DND-41 (cell line): Measurements from ENCODE around the gene NANOS3.

Source experiments
- ATAC-seq: fragments of 200-7000 bp; cut with Tn5 transposase; 3 replicates; pipeline ENCODE4 v1.9.1; 2021; ENCODE audit warnings: low read depth; ENCODE audit not compliant: insufficient read depth
- DNase-seq: peaks from one replicate; pipeline ENCODE4 v3.0.0-alpha.2; 2020
- H2AFZ ChIP-seq: 2 replicates; pipeline ENCODE4 v1.6.0; 2012; ENCODE audit warnings: low read depth, low read length
- H3K27ac ChIP-seq: 2 replicates; pipeline ENCODE4 v1.5.1; 2012; ENCODE audit warnings: low read length, inconsistent platforms
- H3K27me3 ChIP-seq: fragments of 200-600 bp; sonication (generic); 2 replicates; pipeline ENCODE4 v1.6.0; 2012; ENCODE audit warnings: low read length, mild to moderate bottlenecking, inconsistent platforms; ENCODE audit not compliant: insufficient read depth, poor library complexity
- H3K36me3 ChIP-seq: 2 replicates; pipeline ENCODE4 v1.5.1; 2012; ENCODE audit warnings: low read length, inconsistent platforms; ENCODE audit not compliant: insufficient read depth
- H3K4me1 ChIP-seq: 2 replicates; pipeline ENCODE4 v1.5.1; 2012; ENCODE audit warnings: mild to moderate bottlenecking, low read length; ENCODE audit not compliant: insufficient read depth
- H3K4me2 ChIP-seq: 2 replicates; pipeline ENCODE4 v1.6.0; 2012; ENCODE audit warnings: mild to moderate bottlenecking, moderate library complexity, low read length, inconsistent platforms; ENCODE audit not compliant: insufficient read depth
- H3K4me3 ChIP-seq, 2 experiments: fragments of 200-600 bp in 1 of 2; shearing (Covaris generic) in 1 of 2; 2 replicates each; pipeline ENCODE4 v1.5.1; 2012 to 2016; ENCODE audit warnings: inconsistent platforms in 2 of 2, low read length in 2 of 2, mild to moderate bottlenecking in 2 of 2, low read depth in 1 of 2, moderate library complexity in 1 of 2
- H3K79me2 ChIP-seq: 2 replicates; pipeline ENCODE4 v1.6.0; 2012; ENCODE audit warnings: low read length, inconsistent platforms; ENCODE audit not compliant: insufficient read depth
- H3K9ac ChIP-seq: 2 replicates; pipeline ENCODE4 v1.6.0; 2012; ENCODE audit warnings: low read depth, mild to moderate bottlenecking, inconsistent platforms, low read length, moderate library complexity
- H3K9me3 ChIP-seq: 2 replicates; pipeline ENCODE4 v1.5.1; 2012; ENCODE audit warnings: low read length, moderate library complexity, mild to moderate bottlenecking, inconsistent platforms; ENCODE audit not compliant: insufficient read depth, severe bottlenecking
- H4K20me1 ChIP-seq: 2 replicates; pipeline ENCODE4 v1.6.0; 2012; ENCODE audit warnings: low read length; ENCODE audit not compliant: insufficient read depth
- CTCF ChIP-seq: IDR thresholded peaks from 2 replicates; pipeline ENCODE4 v1.5.1; 2012; ENCODE audit warnings: borderline replicate concordance, low read length, moderate library complexity, mild to moderate bottlenecking; ENCODE audit not compliant: poor library complexity, severe bottlenecking; ENCODE audit errors: extremely low read depth
- EZH2 ChIP-seq: IDR thresholded peaks from 3 replicates; pipeline ENCODE4 v1.6.1; 2012; ENCODE audit warnings: borderline replicate concordance, low read depth, mild to moderate bottlenecking, moderate library complexity, low read length, inconsistent platforms; ENCODE audit not compliant: severe bottlenecking

NANOS3 gene

GRCh38 chr19:13876834-13877233, at the start of gene NANOS3:
NANOS3 (plus strand) TSS chr19:13877134; CDS start chr19:13877249, 115 bp downstream.
- Histone ChIP-seq H3K27me3 (no peaks in the 10 kb centered on the region), H3K4me2 (no peak within 1 kb of the TSS), H4K20me1 (peaks cover 15% of the 10 kb centered on the region; the same call in 1 of the 2 replicates), H2AFZ (no peak within 1 kb of the TSS), H3K4me3 (no peak within 1 kb of the TSS), H3K79me2 (peaks cover 14% of the 10 kb centered on the region), H3K9ac (no peak within 1 kb of the TSS), H3K27ac (no peak within 1 kb of the TSS), H3K36me3 (peaks cover 7% of the 10 kb centered on the region), H3K4me1 (peaks cover 26% of the 10 kb centered on the region), H3K9me3 (no peaks in the 10 kb centered on the region)
- TF ChIP-seq CTCF (no peak), EZH2 (no peak)
- ATAC-seq (no peak), DNase-seq (no peak)

- Histone ChIP-seq H3K9me3 (no peaks in the 10 kb centered on the region), H3K4me1 (no peaks in the 10 kb centered on the region), H3K79me2 (no peaks in the 10 kb centered on the region), H3K27ac (no peak overlapping the region), H3K4me2 (no peak overlapping the region), H4K20me1 (no peaks in the 10 kb centered on the region), H3K4me3 (no peak overlapping the region), H3K9ac (no peak overlapping the region), H2AFZ (no peak overlapping the region), H3K27me3 (no peaks in the 10 kb centered on the region), H3K36me3 (peaks cover 24% of the 10 kb centered on the region)
- ATAC-seq (no peak), DNase-seq (no peak)
- TF ChIP-seq EZH2: no peak
- TF ChIP-seq CTCF: no peak
Measured at GRCh38 chr19:13827656-13828055, 49.3 kb upstream of the NANOS3 start.

- H3K36me3 ChIP-seq: peaks cover 18% of the 10 kb centered on the region
Measured at GRCh38 chr19:13830114-13830740, 46.7 kb upstream of the NANOS3 start.

More at GRCh38 chr19:13830114-13830740, 46.7 kb upstream of the NANOS3 start:
- Histone ChIP-seq H3K9ac (no peak overlapping the region), H3K9me3 (no peaks in the 10 kb centered on the region), H3K4me2 (no peak overlapping the region), H3K4me1 (peaks cover 15% of the 10 kb centered on the region), H2AFZ (no peak overlapping the region), H3K27ac (no peak overlapping the region), H3K4me3 (no peak overlapping the region), H3K27me3 (no peaks in the 10 kb centered on the region), H3K79me2 (no peaks in the 10 kb centered on the region), H4K20me1 (no peaks in the 10 kb centered on the region)
- no peak for DNase-seq
- ATAC-seq: no peak
- TF ChIP-seq EZH2: no peak
- no peak for TF ChIP-seq CTCF
